Osteocyte (in vitro differentiated cells): Measurements from ENCODE around the gene GNG2. TPM values are rescaled to one million over a fixed set of nuclear protein-coding genes. Genes with fewer than 3 reads are reported as not detected.

Experiments used
- DNase-seq: peaks from one replicate; pipeline ENCODE4 v3.0.0; 2021; ENCODE audit warnings: mixed read lengths; ENCODE audit not compliant: unreplicated experiment; ENCODE audit errors: extremely low spot score
- H3K27ac Mint-ChIP-seq: one replicate; pipeline ENCODE4 v1.8.0; 2021; ENCODE audit warnings: mild to moderate bottlenecking, mixed read lengths; ENCODE audit not compliant: unreplicated experiment
- H3K27me3 Mint-ChIP-seq: one replicate; pipeline ENCODE4 v1.8.0; 2021; ENCODE audit warnings: mixed read lengths; ENCODE audit not compliant: unreplicated experiment
- H3K36me3 Mint-ChIP-seq: one replicate; pipeline ENCODE4 v1.8.0; 2021; ENCODE audit warnings: mixed read lengths; ENCODE audit not compliant: unreplicated experiment
- H3K4me1 Mint-ChIP-seq: one replicate; pipeline ENCODE4 v1.8.0; 2021; ENCODE audit warnings: mixed read lengths; ENCODE audit not compliant: unreplicated experiment
- H3K4me3 Mint-ChIP-seq: one replicate; pipeline ENCODE4 v1.8.0; 2021; ENCODE audit warnings: mild to moderate bottlenecking, moderate library complexity, mixed read lengths; ENCODE audit not compliant: unreplicated experiment
- H3K9me3 Mint-ChIP-seq: one replicate; pipeline ENCODE4 v1.8.0; 2021; ENCODE audit warnings: mixed read lengths; ENCODE audit not compliant: unreplicated experiment
- CTCF ChIP-seq: fragments of 200-600 bp; sonication (generic); IDR thresholded peaks from 2 replicates; pipeline ENCODE4 v1.5.0; 2021; ENCODE audit warnings: antibody characterized with exemption, mild to moderate bottlenecking, moderate library complexity
- long read RNA-seq: library from polyadenylated mRNA; unstranded; transcript quantifications from one replicate; pipeline ENCODE4 v2.0.0, GENCODE V29; 2021
- total RNA-seq: library from RNA; stranded (reverse); gene quantifications from 2 replicates; pipeline ENCODE4 v1.2.1, GENCODE V29; 2021

The GNG2 gene
- total RNA-seq: 3.9 and 4.1 TPM in 2 replicates
- long read RNA-seq, transcript GNG2-213 (4 exons, 2,125 nt): major isoform, 8 of 11 reads
- long read RNA-seq, partial matches to known transcripts: 0 of 11 reads
- long read RNA-seq, other reads (novel, unspliced or antisense): 3 of 11 reads

GRCh38 chr14:51860164-51860824 lies at the start of gene GNG2:
Gene GNG2, plus strand, starts transcription at chr14:51860612. Its CDS starts 90,067 bp downstream, at chr14:51950679.
- H3K36me3 Mint-ChIP-seq: no peaks in the 10 kb centered on the region
- H3K4me1 Mint-ChIP-seq: peaks cover 16% of the 10 kb centered on the region
- H3K9me3 Mint-ChIP-seq: peaks cover 6% of the 10 kb centered on the region
- TF ChIP-seq CTCF: no peak
- peak within 1 kb of the TSS; percentile 78 for H3K4me3 Mint-ChIP-seq
- peak within 1 kb of the TSS; percentile 83 for H3K27ac Mint-ChIP-seq
- peak; percentile 86 for DNase-seq
- H3K27me3 Mint-ChIP-seq: peaks cover 2% of the 10 kb centered on the region

GRCh38 chr14:51811706-51812105 lies 48.7 kb upstream of the GNG2 start:
- Mint-ChIP-seq H3K4me3 (no peak overlapping the region), H3K9me3 (peaks cover 5% of the 10 kb centered on the region), H3K27ac (no peak overlapping the region), H3K4me1 (no peaks in the 10 kb centered on the region), H3K27me3 (peaks cover 20% of the 10 kb centered on the region), H3K36me3 (no peaks in the 10 kb centered on the region)
- DNase-seq: no peak
- no peak for TF ChIP-seq CTCF

GRCh38 chr14:51816031-51816430 lies 44.4 kb upstream of the GNG2 start:
- Mint-ChIP-seq H3K9me3 (no peaks in the 10 kb centered on the region), H3K27ac (no peak overlapping the region), H3K4me3 (no peak overlapping the region), H3K36me3 (no peaks in the 10 kb centered on the region), H3K27me3 (peaks cover 13% of the 10 kb centered on the region), H3K4me1 (no peaks in the 10 kb centered on the region)
- DNase-seq: no peak
- no peak for TF ChIP-seq CTCF

- H3K27me3 Mint-ChIP-seq: peaks cover 13% of the 10 kb centered on the region
- no peak overlapping the region for H3K27ac Mint-ChIP-seq
- H3K9me3 Mint-ChIP-seq: no peaks in the 10 kb centered on the region
- H3K4me1 Mint-ChIP-seq: no peaks in the 10 kb centered on the region
- H3K36me3 Mint-ChIP-seq: no peaks in the 10 kb centered on the region
- TF ChIP-seq CTCF: no peak
- DNase-seq: no peak
- H3K4me3 Mint-ChIP-seq: no peak overlapping the region
These were observed 43.1 kb upstream of the GNG2 start for GRCh38 chr14:51817326-51817725.

- Mint-ChIP-seq H3K4me1 (no peaks in the 10 kb centered on the region), H3K9me3 (no peaks in the 10 kb centered on the region), H3K36me3 (no peaks in the 10 kb centered on the region), H3K27me3 (peaks cover 13% of the 10 kb centered on the region), H3K4me3 (no peak overlapping the region), H3K27ac (no peak overlapping the region)
- no peak for DNase-seq
- no peak for TF ChIP-seq CTCF
These were observed 41.5 kb upstream of the GNG2 start for GRCh38 chr14:51818748-51819380.
